ENCODE measurements around the gene ATG4A.

Gene ATG4A

DNA sequence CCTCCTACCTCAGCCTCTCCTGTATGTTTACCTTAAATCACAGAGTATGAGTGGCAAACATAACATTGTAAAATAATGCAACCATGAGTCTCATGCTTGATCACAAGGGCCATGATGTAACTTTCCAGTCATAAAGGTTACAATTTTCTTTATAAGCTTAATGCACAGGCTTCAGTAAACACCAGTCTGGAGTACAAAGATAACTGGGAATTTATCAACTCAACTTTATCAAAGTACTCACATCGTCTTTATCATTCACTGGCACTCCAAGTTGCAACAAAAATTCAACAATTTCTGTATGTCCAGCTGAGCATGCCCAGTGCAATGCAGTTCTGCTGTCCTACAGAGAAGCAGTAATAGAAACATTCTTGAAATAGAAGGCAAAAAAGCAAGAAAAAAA, 3.1 kb upstream of the ATG4A start:
- TF ChIP-seq GATA2 (IDR thresholded peaks at IDR 0.05; ENCODE audit: low read depth, low read length) (no peak), GATA3 (IDR thresholded peaks at IDR 0.05; ENCODE audit: low read depth, low read length) (no peak)

DNA sequence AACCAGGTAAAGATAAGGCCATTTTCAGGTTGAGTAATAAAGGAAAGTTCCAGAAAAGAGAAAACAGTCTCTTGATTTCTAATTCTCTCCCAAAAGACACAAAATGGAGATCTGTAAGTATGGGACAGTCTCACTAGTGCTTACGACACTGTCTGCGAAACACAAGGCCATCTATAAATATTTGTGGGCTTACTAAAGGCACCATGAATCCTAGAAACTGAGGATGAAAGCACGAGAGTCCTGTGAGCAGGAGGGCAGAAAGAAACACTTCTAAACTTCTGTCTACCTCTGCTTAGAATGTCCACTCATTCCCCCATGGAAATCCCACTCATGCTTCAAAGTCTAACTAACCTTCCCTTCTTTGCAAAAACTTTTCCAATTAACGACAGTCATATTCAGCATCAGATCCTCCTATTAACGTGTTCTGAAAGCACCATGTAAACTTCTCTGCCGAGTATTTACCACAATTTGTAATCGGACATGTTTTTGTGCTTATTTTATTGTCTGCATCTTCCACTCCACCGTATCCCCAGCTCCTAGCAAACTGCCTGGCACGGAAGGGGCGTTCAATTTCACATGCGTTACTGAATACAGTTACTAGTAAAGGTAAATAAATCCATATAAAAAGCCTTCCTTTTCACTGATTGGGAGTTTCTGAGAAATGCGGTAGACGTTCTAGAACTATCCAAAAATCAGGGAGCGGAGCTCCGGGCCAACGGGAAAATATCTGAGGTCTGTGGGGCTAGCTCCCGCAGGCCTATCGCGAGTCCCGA, 901 bp upstream of the ATG4A start:
- TF ChIP-seq GATA3 (IDR thresholded peaks at IDR 0.05; ENCODE audit: low read depth, low read length), result no peak
- no peak for TF ChIP-seq GATA2 (IDR thresholded peaks at IDR 0.05; ENCODE audit: low read depth, low read length)

DNA sequence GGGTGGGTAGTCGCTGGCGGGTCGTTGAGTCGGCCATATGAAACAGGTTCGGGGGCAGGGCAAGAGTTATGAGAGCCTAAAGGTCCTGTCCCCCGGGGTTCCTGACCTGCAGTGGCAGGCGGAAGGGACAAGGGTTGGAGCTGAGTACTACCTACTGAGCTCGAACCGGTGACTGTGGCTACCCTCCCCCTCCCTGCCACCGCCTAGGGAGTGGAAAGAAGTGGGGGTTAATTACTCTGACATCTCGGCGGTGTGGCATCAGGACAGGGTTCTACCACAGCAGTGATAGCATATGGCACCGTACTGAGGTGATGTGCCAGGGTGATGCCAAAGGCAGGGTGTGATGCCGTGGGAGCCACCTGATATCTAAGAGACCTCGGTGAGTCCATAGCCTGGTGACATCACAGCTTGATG, 307 bp downstream of the ATG4A start:
- TF ChIP-seq GATA2 (IDR thresholded peaks at IDR 0.05; ENCODE audit: low read depth, low read length), result no peak

DNA sequence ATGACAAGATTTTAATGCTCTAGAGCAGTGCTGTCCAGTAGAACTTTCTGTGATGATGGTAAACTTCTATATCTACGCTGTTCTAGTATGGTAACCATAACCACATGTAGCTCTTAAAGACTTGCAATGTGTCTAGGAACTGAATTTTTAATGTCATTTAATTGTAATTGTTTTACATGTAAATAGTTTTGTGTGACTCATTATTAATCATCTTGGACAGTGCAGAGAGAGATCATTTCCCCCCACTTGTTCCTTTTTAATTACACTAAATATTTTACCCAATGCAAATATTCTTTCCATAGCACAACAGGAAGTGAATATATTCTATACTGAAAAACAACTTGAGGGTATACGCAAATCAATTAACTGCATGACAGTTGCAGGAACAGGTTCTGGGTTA, 5.8 kb downstream of the ATG4A start:
- TF ChIP-seq GATA2 (IDR thresholded peaks at IDR 0.05; ENCODE audit: low read depth, low read length) (no peak), GATA3 (IDR thresholded peaks at IDR 0.05; ENCODE audit: low read depth, low read length) (no peak)

DNA sequence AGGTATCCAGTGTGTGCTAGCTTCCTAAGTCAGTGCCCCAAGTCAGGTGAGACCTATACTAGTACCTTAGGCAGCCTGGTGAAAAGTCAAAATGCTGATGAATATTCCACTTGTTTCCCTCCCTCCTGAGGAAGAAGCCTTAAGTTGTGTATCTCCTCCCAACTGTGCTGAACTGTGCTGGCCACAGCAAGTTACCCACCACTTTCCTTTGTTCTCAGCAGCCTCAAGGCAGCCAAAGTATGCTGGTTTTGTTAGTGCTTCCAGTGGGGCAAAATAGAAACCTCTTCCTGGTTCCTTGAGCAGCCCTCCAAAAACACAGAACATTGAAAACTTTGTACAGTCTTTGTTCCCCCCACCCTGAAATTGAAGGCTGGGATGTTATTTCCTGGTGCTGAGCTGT, 13.9 kb downstream of the ATG4A start:
- TF ChIP-seq GATA2 (IDR thresholded peaks at IDR 0.05; ENCODE audit: low read depth, low read length) (no peak), GATA3 (IDR thresholded peaks at IDR 0.05; ENCODE audit: low read depth, low read length) (no peak)

DNA sequence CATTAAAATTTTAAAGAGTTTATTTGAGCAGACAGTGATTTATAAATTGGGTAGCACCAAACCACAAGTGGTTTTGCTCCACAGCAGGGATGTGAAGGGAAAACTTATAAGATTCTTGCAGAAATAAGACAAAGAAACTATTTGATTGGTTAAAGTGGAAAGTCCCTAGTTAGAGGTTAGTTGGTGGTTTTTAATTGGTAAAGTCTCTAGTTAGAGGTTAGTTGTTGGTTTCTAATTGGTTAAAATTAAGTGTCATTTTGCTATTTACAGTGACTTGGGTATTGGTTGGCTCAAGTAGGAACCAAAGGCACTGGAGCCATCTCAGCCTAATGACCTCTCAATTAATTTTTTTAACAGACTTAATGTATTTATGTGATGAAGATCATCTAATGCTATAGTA, 23.0 kb downstream of the ATG4A start:
- TF ChIP-seq GATA3 (IDR thresholded peaks at IDR 0.05; ENCODE audit: low read depth, low read length) (no peak), GATA2 (IDR thresholded peaks at IDR 0.05; ENCODE audit: low read depth, low read length) (no peak)

DNA sequence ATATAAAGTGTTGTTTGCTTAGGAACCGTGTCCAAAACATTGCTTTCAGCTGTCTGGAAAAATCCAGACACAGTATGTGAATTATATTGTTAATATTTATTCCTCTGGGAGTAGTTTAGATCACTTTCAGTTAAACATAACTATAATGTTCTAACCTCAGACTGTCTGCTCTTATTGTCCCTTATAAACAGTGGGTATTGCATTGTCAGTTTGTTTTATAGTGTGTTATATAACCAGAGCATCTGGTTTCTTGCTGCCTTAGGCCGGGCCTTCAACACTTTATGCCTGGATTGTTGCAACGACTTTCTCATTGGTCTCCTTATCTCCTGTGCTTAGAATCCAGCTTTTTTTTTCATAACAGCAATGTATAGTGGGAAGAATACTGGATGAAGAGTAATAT, 26.4 kb downstream of the ATG4A start:
- no peak for TF ChIP-seq GATA2 (IDR thresholded peaks at IDR 0.05; ENCODE audit: low read depth, low read length)

DNA sequence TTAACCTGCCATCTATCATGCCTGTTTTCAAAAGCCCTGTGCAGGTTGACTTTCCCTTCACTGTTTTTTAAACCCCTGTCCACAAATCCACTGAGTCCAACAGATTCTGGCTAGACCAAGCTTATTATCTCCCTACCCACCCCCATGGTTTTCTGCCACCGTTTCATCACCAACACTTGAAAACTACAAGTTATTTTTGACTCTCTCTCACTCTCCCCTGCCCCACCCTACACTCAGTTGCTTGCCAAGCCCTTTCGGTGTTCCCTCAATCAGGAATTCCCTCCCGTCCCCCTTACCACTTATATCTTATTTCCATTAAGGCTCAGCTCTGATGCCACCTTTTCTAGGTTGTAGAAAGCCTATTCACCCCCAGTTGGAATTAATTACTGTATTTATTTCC, 29.7 kb downstream of the ATG4A start:
- TF ChIP-seq GATA2 (IDR thresholded peaks at IDR 0.05; ENCODE audit: low read depth, low read length) (no peak), GATA3 (IDR thresholded peaks at IDR 0.05; ENCODE audit: low read depth, low read length) (no peak)

DNA sequence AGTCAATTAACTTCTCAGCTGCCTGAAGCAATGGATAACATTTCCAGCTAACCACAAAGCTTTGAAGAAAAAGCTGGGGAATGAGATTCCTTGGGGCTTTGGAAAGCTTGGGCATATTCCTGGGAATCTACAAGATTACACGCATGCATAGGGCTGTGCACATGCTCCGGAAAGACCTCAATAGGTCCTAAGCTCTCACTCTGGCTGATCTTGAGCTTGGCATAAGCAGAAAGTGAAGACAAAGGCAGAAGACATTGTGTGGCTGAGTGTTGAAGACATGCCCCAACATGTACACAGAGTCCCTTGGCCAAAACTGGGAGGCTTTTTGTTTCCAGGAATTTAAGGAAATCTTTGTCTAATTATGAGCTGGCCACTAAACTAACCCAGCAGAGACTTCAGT, 31.2 kb downstream of the ATG4A start:
- no peak for TF ChIP-seq GATA3 (IDR thresholded peaks at IDR 0.05; ENCODE audit: low read depth, low read length)
- TF ChIP-seq GATA2 (IDR thresholded peaks at IDR 0.05; ENCODE audit: low read depth, low read length), result no peak

DNA sequence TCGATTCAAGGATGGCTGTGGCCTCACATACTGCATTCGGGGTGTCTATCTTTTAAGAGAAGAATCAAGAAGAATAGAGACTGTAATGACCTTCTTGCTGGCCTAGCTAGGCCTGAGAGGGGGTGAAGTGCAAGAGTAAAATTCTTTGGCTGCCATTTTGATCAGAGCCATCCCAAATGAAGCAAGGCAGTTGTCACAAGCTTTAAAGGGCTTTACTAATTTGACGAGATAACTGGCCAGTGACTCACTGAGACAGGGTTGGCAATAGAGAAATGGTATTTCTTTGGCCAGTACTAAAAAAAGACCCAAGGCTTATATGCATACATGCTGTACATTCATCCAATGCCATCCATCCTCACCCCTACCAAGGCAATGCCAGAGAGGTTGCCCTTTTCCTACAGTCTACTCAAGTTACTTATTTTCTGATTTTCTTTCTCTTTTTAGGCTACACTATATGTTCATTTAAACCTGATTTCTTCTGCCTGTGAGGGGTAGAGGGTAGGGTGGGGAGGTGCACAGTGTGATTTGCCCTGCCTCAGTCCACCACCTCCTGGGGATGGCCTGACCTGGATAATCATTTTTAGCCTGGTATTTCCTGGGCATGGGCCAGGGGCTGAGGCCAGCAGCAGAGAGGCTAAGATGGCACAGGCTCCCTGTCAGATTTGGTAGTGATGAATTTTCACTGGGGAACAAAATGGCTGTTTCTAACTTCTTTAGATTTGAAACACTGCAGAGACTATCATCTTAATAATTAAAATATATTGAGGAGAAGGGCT, 32.2 kb downstream of the ATG4A start:
- TF ChIP-seq GATA2 (IDR thresholded peaks at IDR 0.05; ENCODE audit: low read depth, low read length) (no peak), GATA3 (IDR thresholded peaks at IDR 0.05; ENCODE audit: low read depth, low read length) (no peak)

DNA sequence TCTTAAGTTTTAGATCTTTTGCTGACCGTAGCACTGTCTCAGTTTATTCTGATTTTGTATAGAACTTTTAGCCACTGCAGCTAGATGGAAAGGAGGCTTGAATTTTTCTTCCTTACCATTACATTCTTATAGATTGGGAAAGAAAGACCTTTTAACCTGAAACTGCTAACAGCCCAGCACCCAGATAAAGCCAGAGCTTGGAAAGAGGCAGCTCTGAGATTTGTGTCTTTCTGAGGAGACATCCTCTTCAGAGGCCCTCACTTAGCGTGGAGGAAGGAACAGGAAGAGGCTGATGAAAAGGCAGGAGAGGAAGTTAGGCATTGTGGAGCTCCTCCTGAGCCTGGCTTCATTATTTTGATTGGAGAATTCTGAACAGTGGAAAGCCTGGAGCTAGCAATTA, 35.1 kb downstream of the ATG4A start:
- TF ChIP-seq GATA3 (IDR thresholded peaks at IDR 0.05; ENCODE audit: low read depth, low read length), result no peak
- no peak for TF ChIP-seq GATA2 (IDR thresholded peaks at IDR 0.05; ENCODE audit: low read depth, low read length)

DNA sequence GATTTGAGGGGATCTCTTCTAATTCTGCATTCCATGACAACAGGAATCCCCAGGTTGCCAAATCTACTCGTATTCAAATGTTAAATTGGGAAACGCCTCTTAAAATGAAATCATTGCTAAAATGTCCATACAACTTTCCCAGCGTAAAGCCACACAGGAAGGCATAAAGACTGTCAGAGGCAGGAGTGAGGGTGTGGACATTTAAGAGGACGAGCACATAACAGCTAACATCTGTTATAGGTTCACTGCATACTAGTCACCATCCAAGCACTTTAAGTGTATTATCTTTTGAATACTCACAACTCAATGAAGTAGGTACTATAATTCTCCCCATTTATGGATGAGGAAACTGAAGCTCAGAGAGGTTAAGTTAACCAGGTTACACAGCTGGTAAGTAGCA, 35.6 kb downstream of the ATG4A start:
- no peak for TF ChIP-seq GATA3 (IDR thresholded peaks at IDR 0.05; ENCODE audit: low read depth, low read length)
- no peak for TF ChIP-seq GATA2 (IDR thresholded peaks at IDR 0.05; ENCODE audit: low read depth, low read length)

DNA sequence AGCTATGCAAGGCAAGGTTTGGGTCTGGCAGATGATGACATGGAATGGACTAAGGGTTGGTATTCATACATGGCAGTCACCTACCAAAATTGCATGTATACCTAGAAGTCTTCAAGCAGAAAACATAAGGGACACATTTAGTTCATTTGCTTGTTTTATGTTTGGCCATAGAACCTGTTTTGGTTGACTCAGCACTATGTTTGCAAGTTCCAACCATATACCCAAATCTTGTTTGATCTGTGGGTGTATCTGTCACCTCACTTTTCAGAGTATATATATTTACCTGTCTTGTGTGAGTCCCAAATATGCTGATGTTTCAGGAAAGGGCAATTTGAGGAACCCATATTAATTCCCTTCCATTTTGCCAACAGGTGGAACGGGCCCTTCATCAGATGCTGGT, 39.3 kb downstream of the ATG4A start:
- TF ChIP-seq GATA2 (IDR thresholded peaks at IDR 0.05; ENCODE audit: low read depth, low read length) (no peak), GATA3 (IDR thresholded peaks at IDR 0.05; ENCODE audit: low read depth, low read length) (no peak)

DNA sequence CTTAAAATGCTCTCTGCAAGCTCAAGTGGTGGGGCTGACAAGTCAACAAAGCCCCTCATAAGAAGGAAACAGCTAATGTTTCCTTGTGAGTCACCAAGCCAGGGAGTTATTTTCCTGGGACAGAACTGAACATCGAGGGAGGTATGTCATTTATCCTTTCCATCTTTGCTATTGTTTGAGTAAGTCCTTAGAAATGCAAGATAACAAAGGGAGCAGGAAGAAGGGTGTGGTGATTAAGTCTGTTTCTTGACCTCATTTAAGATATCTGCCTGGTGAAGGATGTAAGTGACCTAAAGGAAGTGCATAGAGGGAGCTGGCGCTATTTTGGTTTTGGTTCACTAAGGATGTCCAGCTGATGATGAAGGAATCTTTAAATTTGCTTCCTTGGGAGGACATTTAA, 39.9 kb downstream of the ATG4A start:
- TF ChIP-seq GATA3 (IDR thresholded peaks at IDR 0.05; ENCODE audit: low read depth, low read length) (no peak), GATA2 (IDR thresholded peaks at IDR 0.05; ENCODE audit: low read depth, low read length) (no peak)

DNA sequence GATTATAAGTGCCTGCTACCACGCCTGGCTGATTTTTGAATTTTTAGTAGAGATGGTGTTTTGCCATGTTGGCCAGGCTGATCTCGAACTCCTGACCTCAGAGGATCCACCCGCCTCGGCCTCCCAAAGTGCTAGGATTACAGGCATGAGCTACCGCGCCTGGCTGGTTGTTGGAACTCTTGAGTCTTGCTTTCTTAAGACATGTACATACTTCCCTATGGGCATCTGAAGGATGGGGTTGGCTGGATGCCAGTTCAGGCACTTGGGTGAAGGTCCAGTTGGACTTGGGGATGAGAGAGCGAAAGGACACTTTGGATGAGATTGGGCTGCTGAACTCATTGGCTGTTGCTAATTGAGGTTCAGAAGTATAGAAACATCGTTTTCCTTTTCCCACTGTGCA, 40.5 kb downstream of the ATG4A start:
- TF ChIP-seq GATA2 (IDR thresholded peaks at IDR 0.05; ENCODE audit: low read depth, low read length), result no peak
- TF ChIP-seq GATA3 (IDR thresholded peaks at IDR 0.05; ENCODE audit: low read depth, low read length), result no peak
